ENCODE measurements around the gene DMRTC2. TPM values are rescaled to one million over a fixed set of nuclear protein-coding genes. Genes with fewer than 3 reads are reported as not detected.

DMRTC2 gene
- polyA plus RNA-seq, 1 of the 3 experiments (the other 2 are of a cell fraction) = not detected

DNA sequence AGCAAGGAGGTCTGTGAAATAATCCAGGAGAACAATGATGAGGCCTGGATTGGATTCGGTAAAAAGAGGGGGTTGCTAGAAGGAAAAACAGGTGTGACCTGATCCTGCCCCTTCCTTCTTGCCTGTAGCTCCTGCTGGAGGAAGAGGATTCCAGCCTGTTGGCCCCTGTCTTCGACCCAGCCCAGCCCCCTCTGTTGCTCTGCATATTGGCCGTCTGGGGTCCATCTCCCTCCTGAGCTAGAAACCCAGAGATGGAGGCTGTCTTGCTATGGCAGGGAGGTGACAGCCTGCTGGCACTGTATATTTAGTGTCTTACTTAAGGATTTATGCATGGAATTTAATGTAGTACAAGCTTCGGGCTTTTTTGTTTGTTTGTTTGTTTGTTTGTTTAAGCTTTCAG is 6.6 kb downstream of the DMRTC2 start (continued):
- TF ChIP-seq REST (IDR thresholded peaks at IDR 0.05; ENCODE audit: low read depth, low read length) = no peak

DNA sequence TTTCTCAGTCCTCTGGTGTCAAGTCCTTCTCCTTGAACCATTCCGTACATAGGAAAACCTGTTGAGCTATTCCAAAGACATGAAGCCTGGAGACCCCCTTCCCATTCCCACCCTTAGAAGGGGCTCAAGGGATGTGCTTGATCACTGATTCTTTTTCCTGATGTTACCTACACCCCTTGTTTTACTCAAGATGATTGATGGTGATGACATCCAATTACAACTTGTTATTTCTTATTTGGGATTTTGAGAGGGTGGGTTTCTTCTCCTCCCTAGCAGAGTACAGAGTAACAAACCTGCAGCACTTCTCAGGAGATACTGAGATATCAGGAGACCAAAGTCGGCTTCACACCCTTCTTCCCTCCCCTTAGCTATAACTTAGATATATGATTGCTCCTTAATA is 8.5 kb downstream of the DMRTC2 start:
- no peaks in the 10 kb centered on the region for H3K4me1 ChIP-seq (ENCODE audit: control insufficient read depth in 1 of 2, insufficient read depth in 2 of 2, low read depth in 1 of 2, low read length in 1 of 2)
- H3K79me2 ChIP-seq (ENCODE audit: insufficient read depth) = no peaks in the 10 kb centered on the region
- TF ChIP-seq NFIC (IDR thresholded peaks at IDR 0.05; ENCODE audit: borderline replicate concordance) (no peak), RFX5 (IDR thresholded peaks at IDR 0.05; ENCODE audit: low read length) (no peak), JUND (IDR thresholded peaks at IDR 0.05) (no peak), YY1 (IDR thresholded peaks at IDR 0.05; ENCODE audit: low read depth) (no peak), MXI1 (IDR thresholded peaks at IDR 0.05; ENCODE audit: low read depth, low read length) (no peak), SIN3A (IDR thresholded peaks at IDR 0.05; ENCODE audit: borderline replicate concordance, low read depth, low read length) (no peak), EP300 (IDR thresholded peaks at IDR 0.05; ENCODE audit: borderline replicate concordance in 1 of 2, low read depth in 1 of 2, low read length in 1 of 2) (no peak), GATA2 (CRISPR knock-in tag; IDR thresholded peaks at IDR 0.05) (no peak), RAD21 (IDR thresholded peaks at IDR 0.05; ENCODE audit: low read length) (no peak), FOXM1 (IDR thresholded peaks at IDR 0.05; ENCODE audit: low read depth) (no peak), ZBTB33 (IDR thresholded peaks at IDR 0.05; ENCODE audit: borderline replicate concordance, low read depth) (no peak), TEAD4 (IDR thresholded peaks at IDR 0.05; ENCODE audit: borderline replicate concordance, insufficient read depth) (no peak), SMC3 (IDR thresholded peaks at IDR 0.05; ENCODE audit: low read depth, low read length) (no peak)
- TF ChIP-seq, protein P1, sequence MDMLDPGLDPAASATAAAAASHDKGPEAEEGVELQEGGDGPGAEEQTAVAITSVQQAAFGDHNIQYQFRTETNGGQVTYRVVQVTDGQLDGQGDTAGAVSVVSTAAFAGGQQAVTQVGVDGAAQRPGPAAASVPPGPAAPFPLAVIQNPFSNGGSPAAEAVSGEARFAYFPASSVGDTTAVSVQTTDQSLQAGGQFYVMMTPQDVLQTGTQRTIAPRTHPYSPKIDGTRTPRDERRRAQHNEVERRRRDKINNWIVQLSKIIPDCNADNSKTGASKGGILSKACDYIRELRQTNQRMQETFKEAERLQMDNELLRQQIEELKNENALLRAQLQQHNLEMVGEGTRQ (IDR thresholded peaks at IDR 0.05; ENCODE audit: borderline replicate concordance, low read depth, low read length) = no peak
- H4K20me1 ChIP-seq (ENCODE audit: insufficient read depth) = no peaks in the 10 kb centered on the region
- no peak overlapping the region for H2AFZ ChIP-seq (ENCODE audit: low read depth)
- no peak for DNase-seq
- H3K9ac ChIP-seq = no peak overlapping the region
- no peaks in the 10 kb centered on the region for H3K9me2 ChIP-seq
- no peaks in the 10 kb centered on the region for H3K36me3 ChIP-seq (replicated peaks in 1 of 2; ENCODE audit: control insufficient read depth in 1 of 2, insufficient read depth in 2 of 2, low read length in 1 of 2)
- peaks cover 67% of the 10 kb centered on the region for H3K27me3 ChIP-seq (ENCODE audit: insufficient read depth)
- no peaks in the 10 kb centered on the region for H3K9me3 ChIP-seq
- H3K27ac ChIP-seq (ENCODE audit: low read depth in 2 of 2, low read length in 1 of 2) = no peak overlapping the region
- ChIA-PET CTCF (interaction anchor here (1.0 to 5.5 kb wide), 2 partner anchors 12 to 17 kb away, joined by 3 to 34 read pairs; no protein-coding TSS in a partner anchor), POLR2A (no interaction called here)
- H3K4me3 ChIP-seq (ENCODE audit: low read depth in 2 of 2, low read length in 1 of 2) = no peak overlapping the region
- 14% methylated on average over 2 of the region's 2 CpGs for WGBS (ENCODE audit: low lambda C conversion rate)
- no peaks in the 10 kb centered on the region for H3F3A ChIP-seq (replicated peaks; ENCODE audit: insufficient read depth)
- H3K4me2 ChIP-seq = no peak overlapping the region

Measured in SK-N-SH (cell line).